ENCODE measurements around the gene COL12A1. TPM values are rescaled to one million over a fixed set of nuclear protein-coding genes. Genes with fewer than 3 reads are reported as not detected.

The COL12A1 gene
- total RNA-seq, 2 experiments from 2014 or later: not detected

DNA sequence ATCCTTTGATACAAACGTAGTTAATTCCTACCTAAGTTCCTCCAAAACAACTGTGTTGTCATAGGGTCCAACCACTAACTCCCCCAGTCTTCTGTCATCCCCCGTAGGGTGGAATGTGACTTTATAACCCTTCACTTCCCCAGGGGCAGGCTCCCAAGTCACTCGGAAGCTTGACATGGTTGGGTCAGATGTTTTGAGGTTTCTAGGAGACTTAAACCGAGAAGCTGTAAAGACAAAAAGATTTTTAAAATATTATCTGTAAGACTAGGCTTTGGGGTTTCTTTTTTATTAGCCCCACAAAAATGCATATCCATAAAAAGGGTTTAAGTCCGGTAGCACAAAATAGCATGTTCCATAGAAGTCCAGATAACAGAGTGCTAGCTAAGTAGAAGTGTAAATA, 50.2 kb downstream of the COL12A1 start:
- no peak overlapping the region for H3K4me3 Mint-ChIP-seq
- no peaks in the 10 kb centered on the region for H3K4me1 Mint-ChIP-seq (ENCODE audit: low read depth)
- TF ChIP-seq, protein P1, sequence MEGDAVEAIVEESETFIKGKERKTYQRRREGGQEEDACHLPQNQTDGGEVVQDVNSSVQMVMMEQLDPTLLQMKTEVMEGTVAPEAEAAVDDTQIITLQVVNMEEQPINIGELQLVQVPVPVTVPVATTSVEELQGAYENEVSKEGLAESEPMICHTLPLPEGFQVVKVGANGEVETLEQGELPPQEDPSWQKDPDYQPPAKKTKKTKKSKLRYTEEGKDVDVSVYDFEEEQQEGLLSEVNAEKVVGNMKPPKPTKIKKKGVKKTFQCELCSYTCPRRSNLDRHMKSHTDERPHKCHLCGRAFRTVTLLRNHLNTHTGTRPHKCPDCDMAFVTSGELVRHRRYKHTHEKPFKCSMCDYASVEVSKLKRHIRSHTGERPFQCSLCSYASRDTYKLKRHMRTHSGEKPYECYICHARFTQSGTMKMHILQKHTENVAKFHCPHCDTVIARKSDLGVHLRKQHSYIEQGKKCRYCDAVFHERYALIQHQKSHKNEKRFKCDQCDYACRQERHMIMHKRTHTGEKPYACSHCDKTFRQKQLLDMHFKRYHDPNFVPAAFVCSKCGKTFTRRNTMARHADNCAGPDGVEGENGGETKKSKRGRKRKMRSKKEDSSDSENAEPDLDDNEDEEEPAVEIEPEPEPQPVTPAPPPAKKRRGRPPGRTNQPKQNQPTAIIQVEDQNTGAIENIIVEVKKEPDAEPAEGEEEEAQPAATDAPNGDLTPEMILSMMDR (IDR thresholded peaks at IDR 0.05): no peak
- Histone ChIP-seq H3K27ac (ENCODE audit: low read depth in 1 of 2, low read length in 2 of 2) (no peak overlapping the region), H3K36me3 (ENCODE audit: insufficient read depth, low read length) (no peaks in the 10 kb centered on the region), H3K4me1 (ENCODE audit: insufficient read depth, low read length) (no peaks in the 10 kb centered on the region), H3K27me3 (ENCODE audit: control insufficient read depth in 1 of 2, insufficient read depth in 2 of 2, low read length in 2 of 2) (peaks cover 2 to 8% of the 10 kb centered on the region in 2 experiments), H3K9me3 (ENCODE audit: control insufficient read depth in 1 of 2, insufficient read depth in 1 of 2, low read length in 2 of 2) (no peaks in the 10 kb centered on the region), H3K4me3 (ENCODE audit: low read length) (no peak overlapping the region)
- no peak for ATAC-seq (ENCODE audit: poor library complexity)
- H3K27me3 Mint-ChIP-seq: peaks cover 23% of the 10 kb centered on the region
- intact Hi-C loops (cut with DNase I, micrococcal nuclease): no loop called here
- POLR2A ChIA-PET: no interaction called here
- CTCF ChIA-PET: no interaction called here
- no peak overlapping the region for H3K27ac Mint-ChIP-seq
- no peaks in the 10 kb centered on the region for H3K9me3 Mint-ChIP-seq
- no peak for DNase-seq
- H3K36me3 Mint-ChIP-seq (ENCODE audit: low read depth): no peaks in the 10 kb centered on the region

DNA sequence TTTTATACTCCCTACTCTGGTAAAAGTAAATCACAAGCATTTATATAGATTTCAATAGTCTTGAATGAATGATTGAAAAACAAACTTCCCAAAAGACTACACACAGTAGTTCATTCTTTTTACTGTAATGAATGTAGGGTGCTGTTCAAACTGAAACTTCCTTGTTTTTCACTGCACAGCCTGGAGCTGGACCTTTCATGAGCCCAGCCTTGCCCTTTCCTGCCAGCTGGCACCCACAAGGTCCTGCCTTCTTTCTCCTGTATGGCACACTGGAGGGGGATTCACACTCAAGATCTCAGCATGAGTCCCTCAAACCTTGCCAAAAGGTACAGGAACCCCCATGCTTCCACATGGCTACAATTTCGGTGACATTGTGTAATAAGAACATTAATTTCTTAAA, 50.9 kb downstream of the COL12A1 start:
- ATAC-seq (ENCODE audit: poor library complexity) (no peak), DNase-seq (no peak)
- ChIA-PET POLR2A (no interaction called here), CTCF (interaction anchor here (0.6 kb wide), 1 partner anchor 1281 kb away, joined by 3 read pairs; no protein-coding TSS in a partner anchor)
- Mint-ChIP-seq H3K27me3 (peaks cover 21% of the 10 kb centered on the region), H3K27ac (no peak overlapping the region), H3K36me3 (ENCODE audit: low read depth) (no peaks in the 10 kb centered on the region), H3K4me3 (no peak overlapping the region), H3K4me1 (ENCODE audit: low read depth) (no peaks in the 10 kb centered on the region), H3K9me3 (no peaks in the 10 kb centered on the region)
- Histone ChIP-seq H3K36me3 (ENCODE audit: insufficient read depth, low read length) (no peaks in the 10 kb centered on the region), H3K27ac (ENCODE audit: low read depth in 1 of 2, low read length in 2 of 2) (no peak overlapping the region), H3K4me3 (ENCODE audit: low read length) (no peak overlapping the region), H3K4me1 (ENCODE audit: insufficient read depth, low read length) (no peaks in the 10 kb centered on the region), H3K27me3 (ENCODE audit: control insufficient read depth in 1 of 2, insufficient read depth in 2 of 2, low read length in 2 of 2) (peaks cover 2 to 8% of the 10 kb centered on the region in 2 experiments), H3K9me3 (ENCODE audit: control insufficient read depth in 1 of 2, insufficient read depth in 1 of 2, low read length in 2 of 2) (no peaks in the 10 kb centered on the region)
- intact Hi-C loops (cut with DNase I, micrococcal nuclease): no loop called here
- TF ChIP-seq, protein P1 (IDR thresholded peaks at IDR 0.05): no peak

DNA sequence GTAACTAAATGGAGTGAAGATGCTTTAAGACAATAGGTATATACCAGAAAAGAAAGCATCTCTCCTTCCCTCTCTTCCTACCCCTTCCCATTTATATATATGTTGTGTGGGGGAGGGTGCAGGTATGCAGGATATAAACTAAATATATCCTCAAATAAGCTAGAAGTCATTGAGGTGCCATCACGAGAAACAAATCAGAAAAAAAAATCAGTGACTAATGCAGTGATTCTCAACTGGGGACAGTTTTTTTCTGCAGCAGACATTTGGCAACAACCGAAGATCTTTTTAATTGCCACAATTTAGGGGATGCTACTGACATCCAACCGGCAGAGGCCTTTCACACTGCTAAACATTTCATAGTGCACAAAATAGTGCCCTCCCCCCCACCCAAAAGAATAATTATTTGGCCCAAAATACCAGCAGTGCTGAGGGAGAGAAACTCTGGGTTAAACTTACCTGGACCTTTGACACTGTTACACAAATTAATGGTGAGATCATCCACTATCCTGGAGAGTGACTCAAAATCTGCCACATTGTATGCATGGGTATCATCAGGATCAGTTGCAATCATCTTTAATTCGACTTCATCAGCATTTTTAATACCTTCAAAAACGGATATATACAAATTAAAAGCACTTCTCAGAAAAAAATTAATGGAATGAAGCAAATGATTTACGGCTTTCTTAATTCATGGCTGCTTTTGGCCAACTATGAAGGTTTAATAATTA, 55.0 kb downstream of the COL12A1 start:
- H3K36me3 Mint-ChIP-seq (ENCODE audit: low read depth): no peaks in the 10 kb centered on the region
- DNase-seq (no peak), ATAC-seq (ENCODE audit: poor library complexity) (no peak)
- Histone ChIP-seq H3K36me3 (ENCODE audit: insufficient read depth, low read length) (no peaks in the 10 kb centered on the region), H3K9me3 (ENCODE audit: control insufficient read depth in 1 of 2, insufficient read depth in 1 of 2, low read length in 2 of 2) (no peaks in the 10 kb centered on the region), H3K27ac (ENCODE audit: low read depth in 1 of 2, low read length in 2 of 2) (no peak overlapping the region), H3K27me3 (ENCODE audit: control insufficient read depth in 1 of 2, insufficient read depth in 2 of 2, low read length in 2 of 2) (peaks cover 0 to 2% of the 10 kb centered on the region in 2 experiments), H3K4me3 (ENCODE audit: low read length) (no peak overlapping the region), H3K4me1 (ENCODE audit: insufficient read depth, low read length) (no peaks in the 10 kb centered on the region)
- ChIA-PET POLR2A (no interaction called here), CTCF (no interaction called here)
- no peaks in the 10 kb centered on the region for H3K4me1 Mint-ChIP-seq (ENCODE audit: low read depth)
- no peak overlapping the region for H3K4me3 Mint-ChIP-seq
- no peaks in the 10 kb centered on the region for H3K9me3 Mint-ChIP-seq
- TF ChIP-seq, protein P1 (IDR thresholded peaks at IDR 0.05): no peak
- no peak overlapping the region for H3K27ac Mint-ChIP-seq
- peaks cover 26% of the 10 kb centered on the region for H3K27me3 Mint-ChIP-seq
- intact Hi-C loops (cut with DNase I, micrococcal nuclease): no loop called here
